Measurements from ENCODE around the gene MOGAT2.

MOGAT2 gene

DNA sequence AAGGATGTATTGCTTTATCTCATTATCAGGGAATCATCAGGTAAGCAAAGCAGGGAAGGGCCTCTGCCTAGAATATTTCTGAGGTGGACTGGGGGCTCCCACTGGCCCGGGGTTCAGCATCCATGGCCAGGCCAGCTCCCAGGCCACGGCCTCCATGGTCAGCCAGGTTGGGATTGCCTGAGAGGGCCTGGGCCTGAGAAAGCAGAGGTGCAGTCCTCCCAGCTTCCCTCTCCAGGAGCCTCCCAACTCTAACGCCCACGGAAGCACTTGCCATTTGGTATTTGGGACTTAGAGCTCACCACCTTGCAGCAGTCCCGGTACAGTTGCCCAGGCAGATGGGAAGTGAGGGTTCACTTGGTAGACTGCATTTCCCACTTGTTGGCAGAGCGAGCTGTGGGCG is 63.7 kb downstream of the MOGAT2 start:
- DNase-seq = no peak

DNA sequence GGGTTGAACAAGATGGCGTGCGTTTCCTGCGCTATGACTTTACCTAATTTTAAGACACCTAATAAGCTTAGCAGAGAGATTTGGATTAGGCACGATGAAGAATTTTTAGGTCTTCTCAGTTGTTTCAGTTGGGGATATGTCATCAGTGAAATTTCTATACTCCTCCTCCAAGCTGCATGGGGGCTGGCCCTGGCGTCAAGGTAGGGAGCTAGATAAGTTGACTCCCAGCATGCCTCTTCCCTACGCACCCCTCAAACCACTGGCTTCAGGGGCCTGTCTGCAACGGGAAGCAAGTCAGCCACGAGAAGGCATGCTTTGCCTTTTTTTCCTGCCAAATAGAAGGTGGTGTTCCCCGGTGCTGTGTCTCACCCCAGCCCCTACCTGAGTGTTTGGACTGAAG is 64.2 kb downstream of the MOGAT2 start:
- no peak for DNase-seq
